GM19099 (cell line): ENCODE results near the gene MBL2.

Experiments used
- POLR2A ChIP-seq: IDR thresholded peaks from 3 replicates; pipeline ENCODE4 v1.6.1; 2011; ENCODE audit warnings: low read depth; ENCODE audit not compliant: insufficient read length; ENCODE audit errors: extremely low read depth

MBL2 gene

GRCh38 chr10:52756295-52756694 is 16.3 kb downstream of the MBL2 start:
- TF ChIP-seq POLR2A = no peak

GRCh38 chr10:52755297-52756062 is 17.1 kb downstream of the MBL2 start:
- TF ChIP-seq POLR2A = no peak

- no peak for TF ChIP-seq POLR2A
These were observed 19.7 kb downstream of the MBL2 start for GRCh38 chr10:52752801-52753445.

- no peak for TF ChIP-seq POLR2A
These were observed 20.3 kb downstream of the MBL2 start for GRCh38 chr10:52752261-52752660.

GRCh38 chr10:52751337-52751736 is 21.2 kb downstream of the MBL2 start:
- no peak for TF ChIP-seq POLR2A

- TF ChIP-seq POLR2A = no peak
These were observed 22.0 kb downstream of the MBL2 start for GRCh38 chr10:52750629-52751028.

GRCh38 chr10:52747694-52748093 is 24.9 kb downstream of the MBL2 start:
- TF ChIP-seq POLR2A = no peak

GRCh38 chr10:52746169-52746568 is 26.4 kb downstream of the MBL2 start:
- TF ChIP-seq POLR2A = no peak

GRCh38 chr10:52744057-52744805 is 28.4 kb downstream of the MBL2 start:
- TF ChIP-seq POLR2A = no peak

GRCh38 chr10:52742731-52743130 is 29.9 kb downstream of the MBL2 start:
- TF ChIP-seq POLR2A = no peak

- TF ChIP-seq POLR2A = no peak
These were observed 30.7 kb downstream of the MBL2 start for GRCh38 chr10:52741851-52742250.

- TF ChIP-seq POLR2A = no peak
These were observed 31.5 kb downstream of the MBL2 start for GRCh38 chr10:52740913-52741675.

GRCh38 chr10:52740155-52740549 is 32.4 kb downstream of the MBL2 start:
- TF ChIP-seq POLR2A = no peak

- no peak for TF ChIP-seq POLR2A
These were observed 33.0 kb downstream of the MBL2 start for GRCh38 chr10:52739380-52740154.

- no peak for TF ChIP-seq POLR2A
These were observed 33.6 kb downstream of the MBL2 start for GRCh38 chr10:52738951-52739350.
